ENCODE results near the gene TADA3.

The TADA3 gene

DNA sequence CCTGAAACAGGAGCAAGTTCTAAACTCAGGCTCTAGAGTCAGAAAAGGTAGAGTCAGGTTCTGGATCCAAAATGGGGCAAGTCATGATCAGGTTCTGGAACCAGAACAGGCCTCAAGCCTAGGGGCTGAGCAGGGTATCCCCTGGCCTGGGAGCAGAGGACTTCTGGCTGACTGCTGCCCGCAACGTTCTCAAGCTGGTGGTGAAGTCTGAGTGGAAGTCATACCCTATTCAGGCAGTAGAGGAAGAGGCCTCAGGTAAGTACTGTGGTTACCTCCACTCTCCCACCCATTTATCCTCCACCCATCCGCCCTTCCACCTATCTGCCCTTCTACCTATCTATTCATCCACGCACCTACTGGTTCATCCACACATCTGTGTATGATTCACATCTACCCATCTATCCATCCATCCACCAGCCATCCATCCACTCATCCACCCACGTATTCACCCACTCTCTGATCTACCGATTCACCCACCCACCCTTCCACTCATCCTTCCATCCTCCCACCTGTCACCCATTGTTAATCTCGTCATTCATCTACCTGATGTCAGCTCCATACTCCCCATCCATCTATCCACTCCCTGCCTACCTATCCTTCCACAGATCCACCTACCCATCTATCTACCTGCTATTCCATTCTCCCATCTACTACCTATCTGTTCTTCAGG lies 26.5 kb upstream of the TADA3 start:
- no peak for FAIRE-seq
- TF ChIP-seq, protein P1, sequence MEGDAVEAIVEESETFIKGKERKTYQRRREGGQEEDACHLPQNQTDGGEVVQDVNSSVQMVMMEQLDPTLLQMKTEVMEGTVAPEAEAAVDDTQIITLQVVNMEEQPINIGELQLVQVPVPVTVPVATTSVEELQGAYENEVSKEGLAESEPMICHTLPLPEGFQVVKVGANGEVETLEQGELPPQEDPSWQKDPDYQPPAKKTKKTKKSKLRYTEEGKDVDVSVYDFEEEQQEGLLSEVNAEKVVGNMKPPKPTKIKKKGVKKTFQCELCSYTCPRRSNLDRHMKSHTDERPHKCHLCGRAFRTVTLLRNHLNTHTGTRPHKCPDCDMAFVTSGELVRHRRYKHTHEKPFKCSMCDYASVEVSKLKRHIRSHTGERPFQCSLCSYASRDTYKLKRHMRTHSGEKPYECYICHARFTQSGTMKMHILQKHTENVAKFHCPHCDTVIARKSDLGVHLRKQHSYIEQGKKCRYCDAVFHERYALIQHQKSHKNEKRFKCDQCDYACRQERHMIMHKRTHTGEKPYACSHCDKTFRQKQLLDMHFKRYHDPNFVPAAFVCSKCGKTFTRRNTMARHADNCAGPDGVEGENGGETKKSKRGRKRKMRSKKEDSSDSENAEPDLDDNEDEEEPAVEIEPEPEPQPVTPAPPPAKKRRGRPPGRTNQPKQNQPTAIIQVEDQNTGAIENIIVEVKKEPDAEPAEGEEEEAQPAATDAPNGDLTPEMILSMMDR (IDR thresholded peaks at IDR 0.05; ENCODE audit: insufficient read depth, missing control alignments): no peak
- DNase-seq (ENCODE audit: insufficient read length, low spot score): no peak

DNA sequence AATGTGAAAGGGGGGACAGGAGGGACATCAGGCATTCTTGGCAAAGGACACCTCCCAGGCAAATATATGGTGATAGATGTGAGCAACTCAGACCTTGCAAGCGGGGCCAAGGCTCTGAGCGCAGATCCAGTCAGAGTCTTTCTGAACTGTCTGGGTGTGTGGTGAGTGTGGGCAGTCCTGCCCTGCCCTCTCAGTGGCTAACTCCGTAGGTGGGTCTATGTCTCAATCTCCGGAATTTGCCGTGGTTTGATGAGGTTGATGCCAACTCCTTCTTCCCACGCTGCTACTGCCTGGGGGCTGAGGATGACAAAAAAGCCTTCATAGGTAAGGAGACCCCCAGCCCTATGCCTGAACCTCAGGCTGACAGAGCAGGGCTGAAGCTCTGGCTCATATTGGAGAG lies 25.2 kb upstream of the TADA3 start:
- TF ChIP-seq, protein P1 (IDR thresholded peaks at IDR 0.05; ENCODE audit: insufficient read depth, missing control alignments): no peak
- FAIRE-seq (no peak), DNase-seq (ENCODE audit: insufficient read length, low spot score) (no peak)

DNA sequence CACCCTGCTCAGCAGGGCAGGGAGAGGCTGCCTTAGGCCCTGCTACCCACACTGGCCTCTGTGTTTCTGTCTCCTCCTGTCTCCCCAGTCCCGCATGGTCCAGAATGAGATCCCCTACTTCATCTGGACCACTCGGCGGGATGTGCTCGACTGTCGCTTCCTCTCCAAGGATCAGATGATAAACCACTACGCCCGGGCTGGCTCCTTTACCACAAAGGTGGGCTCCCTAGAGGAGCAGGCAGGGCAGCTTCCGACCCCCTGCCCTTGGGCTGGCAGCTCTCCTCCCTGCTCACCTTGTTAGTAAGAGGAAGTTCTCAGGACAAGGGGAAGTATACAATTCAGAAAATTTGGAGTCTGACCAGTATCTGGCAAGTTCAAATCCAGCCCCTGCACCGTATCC lies 23.7 kb upstream of the TADA3 start:
- no peak for DNase-seq (ENCODE audit: insufficient read length, low spot score)
- TF ChIP-seq, protein P1 (IDR thresholded peaks at IDR 0.05; ENCODE audit: insufficient read depth, missing control alignments): no peak
- FAIRE-seq: no peak

DNA sequence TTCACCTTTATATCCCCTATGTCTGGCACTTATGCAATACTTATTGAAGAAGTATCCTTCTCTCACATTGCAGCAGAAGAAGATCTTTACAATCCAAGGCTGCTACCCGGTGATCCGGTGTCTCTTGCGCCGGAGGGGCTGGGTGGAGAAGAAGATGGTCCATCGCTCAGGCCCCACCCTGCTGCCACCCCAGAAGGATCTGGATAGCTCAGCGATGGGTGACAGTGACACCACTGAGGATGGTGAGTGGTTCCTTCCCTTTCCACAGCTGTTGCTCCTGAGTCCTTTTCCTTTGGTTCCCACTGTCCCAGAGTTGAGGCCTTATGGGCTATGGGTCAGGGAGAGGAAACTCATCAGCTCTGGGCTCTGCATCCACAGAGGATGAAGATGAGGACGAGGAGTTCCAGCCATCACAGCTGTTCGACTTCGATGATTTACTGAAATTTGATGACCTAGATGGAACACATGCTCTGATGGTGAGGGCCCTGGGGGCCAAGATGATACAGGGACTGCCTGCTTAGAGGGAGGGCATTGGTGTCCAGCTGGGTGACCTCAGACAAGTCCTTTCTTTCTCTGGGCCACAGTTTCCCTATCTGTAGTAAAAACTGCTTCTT lies 20.7 kb upstream of the TADA3 start:
- DNase-seq (ENCODE audit: insufficient read length, low spot score) (no peak), FAIRE-seq (no peak)
- TF ChIP-seq, protein P1 (IDR thresholded peaks at IDR 0.05; ENCODE audit: insufficient read depth, missing control alignments): no peak

DNA sequence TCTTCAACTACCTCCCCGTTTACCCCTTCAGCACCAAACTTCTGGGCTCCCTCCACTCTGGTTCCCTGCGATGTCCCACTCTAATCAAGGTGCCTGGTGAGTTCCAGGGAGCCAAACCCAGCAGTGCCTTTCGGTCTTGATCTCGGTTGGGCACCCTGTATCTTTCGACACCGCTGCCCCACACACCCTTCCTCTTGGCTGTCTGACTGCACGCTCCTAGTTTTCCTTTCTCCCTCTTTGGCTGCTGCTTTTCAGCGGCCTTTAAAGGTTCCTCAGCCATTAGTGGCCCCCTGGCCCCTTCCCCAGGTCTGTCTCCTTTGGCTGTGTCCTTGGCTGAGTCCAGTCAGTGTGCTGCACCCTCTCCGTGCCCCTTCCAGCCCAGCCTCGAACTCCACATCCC lies 18.6 kb upstream of the TADA3 start:
- DNase-seq (ENCODE audit: insufficient read length, low spot score) (no peak), FAIRE-seq (no peak)
- TF ChIP-seq, protein P1 (IDR thresholded peaks at IDR 0.05; ENCODE audit: insufficient read depth, missing control alignments): no peak

DNA sequence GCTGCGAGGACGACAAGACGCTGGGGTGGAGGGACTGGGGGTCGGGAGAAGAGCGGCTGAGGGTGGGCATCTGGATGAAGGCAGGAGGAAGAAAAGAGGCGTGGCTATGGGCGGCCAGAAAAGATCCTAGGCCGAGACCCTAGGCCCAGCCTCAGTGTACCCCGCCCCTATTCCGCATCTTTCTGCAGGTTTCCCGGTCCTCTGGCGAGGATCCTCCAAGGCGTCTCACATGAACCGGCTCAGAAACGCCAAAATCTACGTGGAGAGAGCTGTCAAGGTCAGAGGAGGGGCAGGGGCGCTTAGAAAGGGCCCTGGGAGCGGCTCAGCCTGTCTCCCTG lies 18.1 kb upstream of the TADA3 start:
- TF ChIP-seq, protein P1 (IDR thresholded peaks at IDR 0.05; ENCODE audit: insufficient read depth, missing control alignments): no peak
- no peak for FAIRE-seq
- no peak for DNase-seq (ENCODE audit: insufficient read length, low spot score)

Measured in D721Med (cell line).